Hematopoietic multipotent progenitor cell treated with erythropoietin and hydrocortisone succinate and interleukin-3 and kit ligand, for 17 days (in vitro differentiated cells): ENCODE results near the gene MAB21L3.
"Not testable (repeated sequence)": the region's sequence is repeated elsewhere in the genome, so short reads cannot be mapped to it uniquely, and the experiment has no call there.

Experiments used
- DNase-seq: peaks from one replicate; pipeline ENCODE4 v3.0.0-alpha.2; 2015; ENCODE audit warnings: low spot score

The MAB21L3 gene

GRCh38 chr1:116138277-116138792 lies 27.1 kb downstream of the MAB21L3 start:
- no peak for DNase-seq

GRCh38 chr1:116139592-116140134 lies 28.5 kb downstream of the MAB21L3 start:
- no peak for DNase-seq

- no peak for DNase-seq
These were observed 33.0 kb downstream of the MAB21L3 start for GRCh38 chr1:116144151-116144550.

GRCh38 chr1:116146447-116147113 lies 35.4 kb downstream of the MAB21L3 start:
- not testable (repeated sequence) for DNase-seq

- no peak for DNase-seq
These were observed 35.9 kb downstream of the MAB21L3 start for GRCh38 chr1:116147114-116147510.

GRCh38 chr1:116147972-116148371 lies 36.8 kb downstream of the MAB21L3 start:
- DNase-seq: no peak

- DNase-seq: no peak
These were observed 37.8 kb downstream of the MAB21L3 start for GRCh38 chr1:116148967-116149366.

- no peak for DNase-seq
These were observed 39.2 kb downstream of the MAB21L3 start for GRCh38 chr1:116150368-116150767.

- peak; percentile 36 for DNase-seq
These were observed 40.8 kb downstream of the MAB21L3 start for GRCh38 chr1:116151739-116152576.

GRCh38 chr1:116152577-116152943 lies 41.4 kb downstream of the MAB21L3 start:
- no peak for DNase-seq

- DNase-seq: no peak
These were observed 41.9 kb downstream of the MAB21L3 start for GRCh38 chr1:116152950-116153691.

GRCh38 chr1:116153692-116154031 lies 42.5 kb downstream of the MAB21L3 start:
- DNase-seq: no peak

GRCh38 chr1:116154536-116154935 lies 43.3 kb downstream of the MAB21L3 start:
- no peak for DNase-seq

- DNase-seq: no peak
These were observed 45.9 kb downstream of the MAB21L3 start for GRCh38 chr1:116157096-116157495.

- DNase-seq: no peak
These were observed 48.0 kb downstream of the MAB21L3 start for GRCh38 chr1:116159177-116159576.

GRCh38 chr1:116159611-116160010 lies 48.4 kb downstream of the MAB21L3 start:
- no peak for DNase-seq

GRCh38 chr1:116161390-116161789 lies 50.2 kb downstream of the MAB21L3 start:
- no peak for DNase-seq

GRCh38 chr1:116161877-116162390 lies 50.7 kb downstream of the MAB21L3 start:
- no peak for DNase-seq

GRCh38 chr1:116163533-116163932 lies 52.3 kb downstream of the MAB21L3 start:
- DNase-seq: no peak

GRCh38 chr1:116164150-116164549 lies 53.0 kb downstream of the MAB21L3 start:
- no peak for DNase-seq

GRCh38 chr1:116164604-116165368 lies 53.6 kb downstream of the MAB21L3 start:
- no peak for DNase-seq
